A673 (cell line): ENCODE results near the gene BARX1.

ENCODE experiments used
- CTCF ChIP-seq: fragments of 300-800, 200-600 bp; sonication (generic); conservative IDR thresholded peaks from 2 replicates; pipeline ENCODE4 v1.5.1; 2017; ENCODE audit warnings: low read depth, mild to moderate bottlenecking, antibody characterized with exemption, low read length, moderate library complexity, mixed read lengths
- EZH2 ChIP-seq: fragments of 200-600 bp; sonication (generic); IDR thresholded peaks from 2 replicates; pipeline ENCODE4 v1.6.1; 2017; ENCODE audit warnings: borderline replicate concordance, low read depth, mild to moderate bottlenecking, mixed read lengths, antibody characterized with exemption, low read length; ENCODE audit not compliant: poor library complexity, severe bottlenecking

GRCh38 chr9:93910598-93910997 is 44.6 kb downstream of the BARX1 start:
- no peak for TF ChIP-seq CTCF
- no peak for TF ChIP-seq EZH2
